Right atrium auricular region (tissue), 2 donors: Measurements from ENCODE around the gene KIAA1217. TPM values are rescaled to one million over a fixed set of nuclear protein-coding genes. Genes with fewer than 3 reads are reported as not detected.

Source experiments
- DNase-seq: peaks from one replicate; pipeline ENCODE4 v3.0.0-alpha.2; 2019; ENCODE audit warnings: low spot score
- H3K27ac ChIP-seq, 2 donors: fragments of 200-600 bp; sonication (generic); 1 replicate in 1 of 2; 2 replicates in 1 of 2; pipeline ENCODE4 v1.5.1; 2016 to 2019
- H3K27me3 ChIP-seq, 2 donors: fragments of 200-600 bp; sonication (generic); one replicate each; pipeline versions ENCODE4 v1.5.1 to v1.6.0; 2017 to 2019
- H3K36me3 ChIP-seq: fragments of 200-600 bp; sonication (generic); one replicate; pipeline ENCODE4 v1.5.1; 2016
- H3K4me1 ChIP-seq, 2 donors: fragments of 200-600 bp; sonication (generic); one replicate each; pipeline versions ENCODE4 v1.5.1 to v1.6.0; 2017 to 2019
- H3K4me3 ChIP-seq, 2 donors: fragments of 200-600 bp; sonication (generic); 1 replicate in 1 of 2; 2 replicates in 1 of 2; pipeline ENCODE4 v1.5.1; 2017 to 2019; ENCODE audit warnings: mild to moderate bottlenecking in 1 of 2, moderate library complexity in 1 of 2
- H3K9me3 ChIP-seq, 2 donors: fragments of 200-600 bp; sonication (generic); one replicate each; pipeline ENCODE4 v1.5.1; 2019
- CTCF ChIP-seq, 2 donors: fragments of 200-600 bp; sonication (generic); IDR thresholded peaks; one replicate each; pipeline ENCODE4 v1.5.1; 2019; ENCODE audit warnings: antibody characterized with exemption in 2 of 2
- total RNA-seq, 2 donors: library from RNA; depleted of rRNA; stranded (reverse); fragments of >200 nt; gene quantifications; one replicate each; pipeline ENCODE4 v1.1.0, GENCODE V29; 2016

KIAA1217 gene
- total RNA-seq, 2 donors from 2014 or later = 24.0 to 33.3 TPM

GRCh38 chr10:24206926-24207325 lies 2.0 kb upstream of the KIAA1217 start:
- Histone ChIP-seq H3K4me3 (no peak overlapping the region), H3K4me1 (peaks cover 0 to 45% of the 10 kb centered on the region in 2 donors), H3K27ac (peak overlapping the region; percentile 91 to 97), H3K36me3 (no peaks in the 10 kb centered on the region), H3K27me3 (no peaks in the 10 kb centered on the region), H3K9me3 (no peaks in the 10 kb centered on the region)
- no peak for TF ChIP-seq CTCF (IDR thresholded peaks at IDR 0.05)
- no peak for DNase-seq

- TF ChIP-seq CTCF (IDR thresholded peaks at IDR 0.05) = no peak
- no peak overlapping the region for H3K4me3 ChIP-seq
- no peaks in the 10 kb centered on the region for H3K9me3 ChIP-seq
- peaks cover 0 to 48% of the 10 kb centered on the region in 2 donors for H3K4me1 ChIP-seq
- no peaks in the 10 kb centered on the region for H3K27me3 ChIP-seq
- H3K27ac ChIP-seq = peak overlapping the region; percentile 91 to 97
- H3K36me3 ChIP-seq = no peaks in the 10 kb centered on the region
- DNase-seq = no peak
These were observed 1.6 kb upstream of the KIAA1217 start for GRCh38 chr10:24207341-24207740.

GRCh38 chr10:24207781-24208611 lies 942 bp upstream of the KIAA1217 start:
- Histone ChIP-seq H3K4me3 (peak overlapping the region; percentile 57 to 65), H3K36me3 (no peaks in the 10 kb centered on the region), H3K4me1 (peaks cover 0 to 52% of the 10 kb centered on the region in 2 donors), H3K27ac (peak overlapping the region; percentile 91 to 97), H3K9me3 (no peaks in the 10 kb centered on the region), H3K27me3 (no peaks in the 10 kb centered on the region)
- TF ChIP-seq CTCF (IDR thresholded peaks at IDR 0.05) = no peak
- DNase-seq = peak; percentile 65

- Histone ChIP-seq H3K27me3 (no peaks in the 10 kb centered on the region), H3K9me3 (no peaks in the 10 kb centered on the region), H3K36me3 (no peaks in the 10 kb centered on the region), H3K4me3 (peak overlapping the region; percentile 57 to 65), H3K4me1 (peaks cover 0 to 61% of the 10 kb centered on the region in 2 donors), H3K27ac (peak overlapping the region; percentile 91 to 97)
- DNase-seq = peak; percentile 62
- no peak for TF ChIP-seq CTCF (IDR thresholded peaks at IDR 0.05)
These were observed 464 bp downstream of the KIAA1217 start for GRCh38 chr10:24209432-24209771.

GRCh38 chr10:24209946-24210491 lies 1.1 kb downstream of the KIAA1217 start:
- Histone ChIP-seq H3K4me3 (peak overlapping the region; percentile 57 to 65), H3K36me3 (no peaks in the 10 kb centered on the region), H3K27ac (peak overlapping the region; percentile 91 to 97), H3K4me1 (peaks cover 0 to 67% of the 10 kb centered on the region in 2 donors), H3K9me3 (no peaks in the 10 kb centered on the region), H3K27me3 (no peaks in the 10 kb centered on the region)
- no peak for TF ChIP-seq CTCF (IDR thresholded peaks at IDR 0.05)
- no peak for DNase-seq
